Activated effector memory CD4-positive, alpha-beta T cell treated with Interleukin-2 at 50 U/mL for 16 hours (primary cell): ENCODE results near the gene GGPS1.
A peak's percentile ranks its signal among the peaks of the same experiment; 100 is the strongest.
"Not testable (repeated sequence)": the region's sequence is repeated elsewhere in the genome, so short reads cannot be mapped to it uniquely, and the experiment has no call there.

Experiments used
- DNase-seq: peaks from one replicate; pipeline ENCODE4 v3.0.0-alpha.2; 2020

The GGPS1 gene

GRCh38 chr1:235307158-235308124 lies 20.9 kb upstream of the GGPS1 start:
- no peak for DNase-seq

- DNase-seq = not testable (repeated sequence)
Observed at GRCh38 chr1:235309206-235309605, 19.2 kb upstream of the GGPS1 start.

GRCh38 chr1:235313262-235313661 lies 15.1 kb upstream of the GGPS1 start:
- no peak for DNase-seq

- no peak for DNase-seq
Observed at GRCh38 chr1:235313931-235314678, 14.3 kb upstream of the GGPS1 start.

GRCh38 chr1:235315173-235315572 lies 13.2 kb upstream of the GGPS1 start:
- DNase-seq = no peak

- DNase-seq = no peak
Observed at GRCh38 chr1:235315735-235316134, 12.6 kb upstream of the GGPS1 start.

- no peak for DNase-seq
Observed at GRCh38 chr1:235317168-235317567, 11.2 kb upstream of the GGPS1 start.

GRCh38 chr1:235319255-235319654 lies 9.1 kb upstream of the GGPS1 start:
- DNase-seq = no peak

- DNase-seq = no peak
Observed at GRCh38 chr1:235320521-235321179, 7.7 kb upstream of the GGPS1 start.

GRCh38 chr1:235324296-235324695 lies 4.1 kb upstream of the GGPS1 start:
- DNase-seq = no peak

- DNase-seq = no peak
Observed at GRCh38 chr1:235325139-235325538, 3.2 kb upstream of the GGPS1 start.

GRCh38 chr1:235325854-235326253 lies 2.5 kb upstream of the GGPS1 start:
- no peak for DNase-seq

- peak; percentile 46 for DNase-seq
Observed at GRCh38 chr1:235326719-235327558, 1.4 kb upstream of the GGPS1 start.

- DNase-seq = no peak
Observed at GRCh38 chr1:235327559-235328270, 655 bp upstream of the GGPS1 start, which contains the start of gene ARID4B. Gene ARID4B, minus strand, starts transcription at chr1:235328179. Its CDS starts 1,260 bp downstream, at chr1:235326919.

- peak; percentile 43 for DNase-seq
Observed at GRCh38 chr1:235329139-235329902, 951 bp downstream of the GGPS1 start.

GRCh38 chr1:235330918-235331285 lies 2.5 kb downstream of the GGPS1 start:
- no peak for DNase-seq

GRCh38 chr1:235331401-235331800 lies 3.0 kb downstream of the GGPS1 start:
- DNase-seq = no peak

- no peak for DNase-seq
Observed at GRCh38 chr1:235336903-235337302, 8.5 kb downstream of the GGPS1 start.

GRCh38 chr1:235339746-235340145 lies 11.4 kb downstream of the GGPS1 start:
- no peak for DNase-seq

- no peak for DNase-seq
Observed at GRCh38 chr1:235341334-235341733, 13.0 kb downstream of the GGPS1 start.

GRCh38 chr1:235342039-235342438 lies 13.7 kb downstream of the GGPS1 start:
- DNase-seq = no peak
